AG09319 (cell line): ENCODE data around the gene FKBP3.

Experiments used
- DNase-seq: peaks from one replicate; pipeline ENCODE4 v3.0.0-alpha.2; 2010; ENCODE audit warnings: low read depth; ENCODE audit errors: extremely low read depth
- CTCF ChIP-seq: IDR thresholded peaks from 2 replicates; pipeline ENCODE4 v1.5.1; 2011; ENCODE audit warnings: low read depth, mild to moderate bottlenecking, inconsistent platforms, low read length, moderate library complexity

Gene FKBP3

GRCh38 chr14:45134051-45134958, at the start of gene FKBP3:
FKBP3 (minus strand) TSS chr14:45134481; CDS start chr14:45134456, 25 bp downstream.
- peak; percentile 10 for TF ChIP-seq CTCF
- DNase-seq, result peak; percentile 97

- TF ChIP-seq CTCF, result no peak
- DNase-seq, result no peak
Observed at GRCh38 chr14:45181806-45182205, 47.5 kb upstream of the FKBP3 start.

- no peak for DNase-seq
Observed at GRCh38 chr14:45181329-45181728, 47.0 kb upstream of the FKBP3 start.

GRCh38 chr14:45177076-45177475, 42.8 kb upstream of the FKBP3 start:
- peak; percentile 46 for DNase-seq
- TF ChIP-seq CTCF, result no peak

More at GRCh38 chr14:45181329-45181728, 47.0 kb upstream of the FKBP3 start:
- no peak for TF ChIP-seq CTCF

GRCh38 chr14:45169906-45170305, 35.6 kb upstream of the FKBP3 start:
- no peak for TF ChIP-seq CTCF
- no peak for DNase-seq

- no peak for DNase-seq
- no peak for TF ChIP-seq CTCF
Observed at GRCh38 chr14:45156067-45156466, 21.8 kb upstream of the FKBP3 start.

- no peak for TF ChIP-seq CTCF
- DNase-seq, result no peak
Observed at GRCh38 chr14:45150386-45150890, 16.2 kb upstream of the FKBP3 start.
